ENCODE measurements around the gene CHD2. TPM values are rescaled to one million over a fixed set of nuclear protein-coding genes. Genes with fewer than 3 reads are reported as not detected.

Gene CHD2
- total RNA-seq, 2 donors from 2014 or later: 208 to 246 TPM

DNA sequence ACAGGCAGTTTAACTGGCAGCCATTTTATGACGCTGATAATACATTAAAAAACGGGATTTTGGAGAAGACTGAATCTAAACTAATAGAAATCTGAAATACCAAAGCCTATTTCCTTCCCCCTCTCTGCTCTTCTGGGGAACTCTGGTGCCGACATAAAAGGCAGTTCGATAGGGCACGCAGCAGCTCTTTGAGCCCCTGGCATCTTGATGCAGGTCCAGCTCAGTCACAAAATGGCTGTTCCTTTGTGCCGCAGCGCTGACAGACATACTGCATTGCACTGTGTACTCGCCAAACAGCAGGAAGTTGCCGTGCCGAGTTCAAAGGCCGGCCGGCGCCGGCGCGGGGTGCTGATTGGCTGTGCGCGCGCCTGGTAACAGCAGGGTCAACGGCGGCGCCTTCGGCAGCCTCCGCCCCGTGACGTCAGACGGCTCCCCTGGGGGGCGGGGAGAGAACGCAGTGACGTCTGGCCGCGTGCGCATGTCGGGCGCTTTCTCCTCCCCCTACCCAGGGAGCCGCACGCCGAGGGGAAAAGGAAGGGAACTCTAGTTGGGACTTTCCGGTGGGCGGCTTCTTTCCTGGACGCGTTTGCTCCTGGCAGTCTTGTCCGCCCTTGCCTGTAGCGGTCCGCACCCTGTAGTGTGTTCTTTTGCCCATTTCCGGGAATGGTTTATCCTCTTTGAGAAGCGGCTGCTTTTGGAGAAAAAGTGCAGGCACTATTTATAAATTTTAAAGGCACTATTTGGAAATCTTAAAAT lies 4.0 kb downstream of the CHD2 start:
- H3K4me1 Mint-ChIP-seq (ENCODE audit: low read depth): peaks cover 57% of the 10 kb centered on the region

GRCh38 chr15:92904722-92905571 lies 4.8 kb downstream of the CHD2 start:
- DNase-seq (no peak), ATAC-seq (replicated peaks in 1 of 2) (no peak)
- H3K27me3 Mint-ChIP-seq (ENCODE audit: low read depth): no peaks in the 10 kb centered on the region
- H3K9me3 Mint-ChIP-seq: no peaks in the 10 kb centered on the region
- peaks cover 21 to 49% of the 10 kb centered on the region in 2 donors for H3K36me3 Mint-ChIP-seq (ENCODE audit: insufficient read depth in 2 of 2)
- peak overlapping the region; percentile 97 for H3K27ac Mint-ChIP-seq
- H3K4me1 Mint-ChIP-seq (ENCODE audit: low read depth): peaks cover 60% of the 10 kb centered on the region
- peak overlapping the region; percentile 92 to 99 for H3K4me3 Mint-ChIP-seq

More for the DNA sequence above, 4.0 kb downstream of the CHD2 start:
- Mint-ChIP-seq H3K27me3 (ENCODE audit: low read depth) (no peaks in the 10 kb centered on the region), H3K36me3 (ENCODE audit: insufficient read depth in 2 of 2) (peaks cover 23 to 48% of the 10 kb centered on the region in 2 donors), H3K27ac (peak overlapping the region; percentile 97), H3K9me3 (peaks cover under 1 to 3% of the 10 kb centered on the region in 2 donors), H3K4me3 (peak overlapping the region; percentile 92 to 99)
- ATAC-seq (replicated peaks in 1 of 2) (peak; percentile 84 to 85), DNase-seq (peak; percentile 98 to 100)

DNA sequence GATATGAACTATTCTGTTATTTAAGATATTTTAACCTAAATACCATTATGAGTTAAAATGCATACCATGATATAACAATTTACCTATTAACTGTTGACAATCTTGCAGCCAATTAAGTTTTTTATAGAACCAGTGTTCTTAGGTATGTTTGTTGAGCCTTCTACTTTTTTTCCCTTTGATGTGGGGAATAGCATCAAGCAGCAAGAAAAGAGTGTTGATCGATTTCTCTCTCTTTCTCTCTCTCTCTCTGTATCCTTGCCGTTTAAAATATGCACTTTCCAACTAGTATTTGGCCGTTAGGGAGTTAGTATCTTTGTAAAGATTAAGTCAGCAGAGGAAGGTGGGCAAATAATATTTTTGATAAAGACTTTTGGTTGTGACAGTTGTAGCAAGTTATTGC lies 5.9 kb downstream of the CHD2 start:
- no peak for DNase-seq
- no peaks in the 10 kb centered on the region for H3K9me3 Mint-ChIP-seq
- H3K4me1 Mint-ChIP-seq (ENCODE audit: low read depth): peaks cover 71% of the 10 kb centered on the region
- peaks cover 21 to 50% of the 10 kb centered on the region in 2 donors for H3K36me3 Mint-ChIP-seq (ENCODE audit: insufficient read depth in 2 of 2)
- ATAC-seq (replicated peaks in 1 of 2): no peak
- peak overlapping the region; percentile 92 to 99 for H3K4me3 Mint-ChIP-seq
- no peaks in the 10 kb centered on the region for H3K27me3 Mint-ChIP-seq (ENCODE audit: low read depth)
- H3K27ac Mint-ChIP-seq: peak overlapping the region; percentile 97

DNA sequence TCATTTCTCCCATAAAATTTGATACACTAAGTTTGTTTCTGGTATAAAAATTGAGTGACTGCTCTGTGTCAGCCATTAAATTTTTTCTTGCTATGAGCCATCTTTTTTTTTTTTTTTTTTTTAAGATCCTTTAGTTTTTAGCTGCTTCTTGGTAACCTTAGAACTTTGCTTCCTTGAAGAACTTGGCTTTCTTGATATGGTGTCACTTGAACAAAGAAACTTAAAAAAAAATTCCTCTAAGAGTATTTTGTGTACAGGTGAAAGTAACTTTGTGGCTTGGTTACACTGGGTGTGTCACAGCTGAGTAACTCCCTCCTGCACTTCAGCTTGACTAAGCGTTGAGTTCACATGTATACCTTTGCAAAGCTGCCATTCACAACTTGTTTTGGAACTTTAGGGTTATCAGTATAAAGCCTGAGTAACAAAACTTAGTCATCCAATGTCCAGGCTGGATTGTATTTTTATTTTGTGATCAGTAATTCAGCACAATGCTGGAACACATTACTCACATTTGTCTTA lies 6.5 kb downstream of the CHD2 start:
- DNase-seq (peak; percentile 56 to 74), ATAC-seq (replicated peaks in 1 of 2) (peak; percentile 68 to 72)
- peak overlapping the region; percentile 97 for H3K27ac Mint-ChIP-seq
- no peaks in the 10 kb centered on the region for H3K27me3 Mint-ChIP-seq (ENCODE audit: low read depth)
- H3K36me3 Mint-ChIP-seq (ENCODE audit: insufficient read depth in 2 of 2): peaks cover 21 to 48% of the 10 kb centered on the region in 2 donors
- H3K4me3 Mint-ChIP-seq: peak overlapping the region; percentile 92 to 99
- no peaks in the 10 kb centered on the region for H3K9me3 Mint-ChIP-seq
- peaks cover 77% of the 10 kb centered on the region for H3K4me1 Mint-ChIP-seq (ENCODE audit: low read depth)

DNA sequence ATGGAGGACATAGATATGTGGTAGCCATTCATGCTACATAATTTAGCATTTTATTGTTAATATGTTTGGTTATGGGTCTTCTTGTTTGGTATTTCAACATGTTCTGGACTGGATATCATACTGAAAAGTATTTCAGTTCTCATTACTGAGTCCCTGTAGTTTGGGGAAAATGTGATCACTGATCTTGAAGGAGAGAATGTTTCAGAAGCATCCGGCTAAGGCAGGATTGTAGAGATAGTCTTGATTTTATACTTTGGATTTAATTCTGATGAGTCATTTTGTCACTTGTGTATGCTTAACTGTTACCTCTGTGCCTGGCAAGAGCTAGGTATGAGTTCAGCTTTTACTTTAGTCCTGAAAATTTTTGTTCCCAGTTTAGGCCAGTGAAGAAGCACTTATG lies 7.1 kb downstream of the CHD2 start:
- Mint-ChIP-seq H3K36me3 (ENCODE audit: insufficient read depth in 2 of 2) (peaks cover 20 to 48% of the 10 kb centered on the region in 2 donors), H3K4me1 (ENCODE audit: low read depth) (peaks cover 83% of the 10 kb centered on the region), H3K4me3 (peak overlapping the region; percentile 92 to 99), H3K9me3 (no peaks in the 10 kb centered on the region), H3K27ac (peak overlapping the region; percentile 97), H3K27me3 (ENCODE audit: low read depth) (no peaks in the 10 kb centered on the region)
- no peak for DNase-seq
- peak; percentile 14 to 19 for ATAC-seq (replicated peaks in 1 of 2)

- Mint-ChIP-seq H3K27me3 (ENCODE audit: low read depth) (no peaks in the 10 kb centered on the region), H3K36me3 (ENCODE audit: insufficient read depth in 2 of 2) (peaks cover 15 to 49% of the 10 kb centered on the region in 2 donors), H3K9me3 (no peaks in the 10 kb centered on the region), H3K4me1 (ENCODE audit: low read depth) (peaks cover 92% of the 10 kb centered on the region), H3K4me3 (peak overlapping the region; percentile 92 to 99), H3K27ac (peak overlapping the region; percentile 97)
- DNase-seq: peak; percentile 39 to 56
- ATAC-seq (replicated peaks in 1 of 2): peak; percentile 1 to 8
Observed at GRCh38 chr15:92907896-92908712, 8.0 kb downstream of the CHD2 start.

DNA sequence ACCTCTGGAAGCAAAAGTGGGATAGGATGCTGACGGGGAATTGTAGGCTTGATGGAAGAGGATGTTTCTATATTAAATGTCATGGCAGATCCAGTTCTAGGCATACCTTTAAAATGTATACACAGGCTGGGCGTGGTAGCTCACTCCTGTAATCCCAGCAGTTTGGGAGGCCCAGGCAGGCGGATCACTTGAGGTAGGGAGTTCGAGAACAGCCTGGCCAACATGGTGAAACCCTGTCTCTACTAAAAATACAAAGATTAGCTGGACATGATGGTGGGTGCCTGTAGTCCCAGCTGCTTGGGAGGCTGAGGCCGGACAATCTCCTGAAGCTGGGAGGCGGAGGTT lies 8.6 kb downstream of the CHD2 start:
- H3K36me3 Mint-ChIP-seq (ENCODE audit: insufficient read depth in 2 of 2): peaks cover 13 to 46% of the 10 kb centered on the region in 2 donors
- no peak for DNase-seq
- H3K27ac Mint-ChIP-seq: peak overlapping the region; percentile 97

DNA sequence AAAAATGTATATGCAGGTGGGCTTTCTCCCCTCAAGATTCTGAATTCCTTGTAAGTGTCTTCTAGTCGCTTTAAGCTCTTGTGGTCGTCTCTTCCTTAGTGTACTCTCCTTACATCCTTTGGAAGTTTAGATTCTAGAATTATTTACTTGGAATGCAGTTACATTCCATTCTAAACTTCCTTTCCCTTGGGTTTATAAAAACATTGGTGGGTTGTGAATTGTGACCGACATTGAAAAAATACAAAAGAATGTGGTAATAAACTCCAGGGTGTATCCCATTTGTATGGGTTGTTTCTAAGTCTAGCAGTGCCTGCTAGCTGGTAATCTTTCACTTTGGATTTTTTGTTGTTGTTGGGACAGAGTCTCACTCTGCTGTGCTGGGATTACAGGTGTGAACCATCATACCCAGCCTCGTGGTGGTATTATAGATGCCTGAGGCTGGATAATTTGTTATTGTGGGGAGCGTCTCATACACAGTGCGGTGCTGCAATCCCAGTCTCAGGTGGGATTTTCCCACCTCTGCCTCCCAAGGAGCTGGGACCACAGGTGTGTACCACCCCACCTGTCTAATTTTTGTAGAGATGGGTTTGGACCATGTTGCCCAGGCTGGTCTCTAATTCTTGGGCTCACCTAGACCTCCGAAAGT lies 9.1 kb downstream of the CHD2 start:
- peak overlapping the region; percentile 92 to 99 for H3K4me3 Mint-ChIP-seq
- H3K27ac Mint-ChIP-seq: peak overlapping the region; percentile 97
- DNase-seq: no peak
- no peaks in the 10 kb centered on the region for H3K27me3 Mint-ChIP-seq (ENCODE audit: low read depth)
- no peak for ATAC-seq (replicated peaks in 1 of 2)
- H3K4me1 Mint-ChIP-seq (ENCODE audit: low read depth): peaks cover 99% of the 10 kb centered on the region
- H3K36me3 Mint-ChIP-seq (ENCODE audit: insufficient read depth in 2 of 2): peaks cover 11 to 42% of the 10 kb centered on the region in 2 donors
- H3K9me3 Mint-ChIP-seq: no peaks in the 10 kb centered on the region

More for the DNA sequence above, 8.6 kb downstream of the CHD2 start:
- peak overlapping the region; percentile 92 to 99 for H3K4me3 Mint-ChIP-seq
- H3K9me3 Mint-ChIP-seq: no peaks in the 10 kb centered on the region
- peaks cover 98% of the 10 kb centered on the region for H3K4me1 Mint-ChIP-seq (ENCODE audit: low read depth)
- no peaks in the 10 kb centered on the region for H3K27me3 Mint-ChIP-seq (ENCODE audit: low read depth)
- ATAC-seq (replicated peaks in 1 of 2): no peak

DNA sequence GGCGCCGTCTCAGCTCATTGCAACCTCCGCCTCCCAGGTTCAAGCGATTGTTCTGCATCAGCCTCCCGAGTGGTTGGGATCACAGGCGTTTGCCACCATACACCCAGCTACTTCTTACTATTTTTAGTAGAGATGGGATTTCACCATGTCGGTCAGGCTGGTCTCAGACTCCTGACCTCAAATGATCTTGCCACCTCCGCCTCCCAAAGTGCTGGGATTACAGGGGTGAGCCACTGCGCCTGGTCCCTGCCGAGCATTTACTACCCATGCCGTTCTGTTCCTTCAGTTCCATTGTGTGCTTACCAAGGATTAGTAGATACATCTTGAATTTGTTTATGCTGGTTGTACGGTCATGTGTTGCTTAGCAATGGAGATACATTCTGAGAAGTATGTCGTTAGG lies 10.3 kb downstream of the CHD2 start:
- Mint-ChIP-seq H3K36me3 (ENCODE audit: insufficient read depth in 2 of 2) (peaks cover 12 to 46% of the 10 kb centered on the region in 2 donors), H3K9me3 (no peaks in the 10 kb centered on the region)
- no peak for ATAC-seq (replicated peaks in 1 of 2)

GRCh38 chr15:92914103-92914499 lies 14.0 kb downstream of the CHD2 start:
- Mint-ChIP-seq H3K9me3 (no peaks in the 10 kb centered on the region), H3K36me3 (ENCODE audit: insufficient read depth in 2 of 2) (peaks cover 16 to 47% of the 10 kb centered on the region in 2 donors), H3K4me1 (ENCODE audit: low read depth) (peaks cover 92% of the 10 kb centered on the region), H3K4me3 (peak overlapping the region; percentile 90 to 98), H3K27me3 (ENCODE audit: low read depth) (no peaks in the 10 kb centered on the region), H3K27ac (peak overlapping the region; percentile 97)
- DNase-seq (no peak), ATAC-seq (replicated peaks in 1 of 2) (no peak)

More for the DNA sequence above, 10.3 kb downstream of the CHD2 start:
- Mint-ChIP-seq H3K4me1 (ENCODE audit: low read depth) (peaks cover 100% of the 10 kb centered on the region), H3K4me3 (peak overlapping the region; percentile 73 to 90), H3K27ac (peak overlapping the region; percentile 97), H3K27me3 (ENCODE audit: low read depth) (no peaks in the 10 kb centered on the region)
- no peak for DNase-seq

DNA sequence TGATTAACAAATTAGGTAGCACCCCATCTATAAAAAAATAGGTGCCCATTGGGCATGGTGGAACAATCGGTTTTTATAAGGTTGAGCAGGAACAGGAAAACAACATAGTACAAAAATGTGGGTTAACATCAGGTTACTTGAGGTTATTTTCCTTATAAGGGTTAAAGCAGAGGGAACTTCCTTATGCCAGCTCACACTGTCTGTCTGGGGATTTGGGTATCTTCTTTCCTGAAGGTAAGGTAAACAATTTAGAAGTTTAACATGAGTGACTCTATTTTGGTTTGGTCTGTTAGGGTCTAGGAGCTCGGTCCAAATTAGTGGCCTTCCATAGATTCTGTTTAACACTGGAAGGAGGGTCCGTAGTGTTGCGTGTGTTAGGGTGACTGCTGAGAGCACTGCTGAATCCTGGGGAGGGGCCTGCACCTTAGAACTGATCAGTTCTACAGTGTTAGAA lies 14.7 kb downstream of the CHD2 start:
- Mint-ChIP-seq H3K27ac (peak overlapping the region; percentile 97), H3K9me3 (no peaks in the 10 kb centered on the region), H3K4me1 (ENCODE audit: low read depth) (peaks cover 92% of the 10 kb centered on the region), H3K4me3 (peak overlapping the region; percentile 90 to 98), H3K36me3 (ENCODE audit: insufficient read depth in 2 of 2) (peaks cover 17 to 44% of the 10 kb centered on the region in 2 donors), H3K27me3 (ENCODE audit: low read depth) (no peaks in the 10 kb centered on the region)
- peak in 1 of 2 donors; percentile 27 for DNase-seq
- peak; percentile 63 to 64 for ATAC-seq (replicated peaks in 1 of 2)
